GM20000 (cell line): ENCODE measurements around the gene MC1R.

Source experiments
- DNase-seq: peaks from one replicate; pipeline ENCODE4 v3.0.0; 2012; ENCODE audit warnings: low spot score
- TF ChIP-seq, protein P1 (sequence below): IDR thresholded peaks from 2 replicates; pipeline ENCODE4 v1.5.1; 2012; ENCODE audit warnings: mild to moderate bottlenecking, control low read depth; ENCODE audit errors: extremely low read depth, missing control alignments

The MC1R gene

DNA sequence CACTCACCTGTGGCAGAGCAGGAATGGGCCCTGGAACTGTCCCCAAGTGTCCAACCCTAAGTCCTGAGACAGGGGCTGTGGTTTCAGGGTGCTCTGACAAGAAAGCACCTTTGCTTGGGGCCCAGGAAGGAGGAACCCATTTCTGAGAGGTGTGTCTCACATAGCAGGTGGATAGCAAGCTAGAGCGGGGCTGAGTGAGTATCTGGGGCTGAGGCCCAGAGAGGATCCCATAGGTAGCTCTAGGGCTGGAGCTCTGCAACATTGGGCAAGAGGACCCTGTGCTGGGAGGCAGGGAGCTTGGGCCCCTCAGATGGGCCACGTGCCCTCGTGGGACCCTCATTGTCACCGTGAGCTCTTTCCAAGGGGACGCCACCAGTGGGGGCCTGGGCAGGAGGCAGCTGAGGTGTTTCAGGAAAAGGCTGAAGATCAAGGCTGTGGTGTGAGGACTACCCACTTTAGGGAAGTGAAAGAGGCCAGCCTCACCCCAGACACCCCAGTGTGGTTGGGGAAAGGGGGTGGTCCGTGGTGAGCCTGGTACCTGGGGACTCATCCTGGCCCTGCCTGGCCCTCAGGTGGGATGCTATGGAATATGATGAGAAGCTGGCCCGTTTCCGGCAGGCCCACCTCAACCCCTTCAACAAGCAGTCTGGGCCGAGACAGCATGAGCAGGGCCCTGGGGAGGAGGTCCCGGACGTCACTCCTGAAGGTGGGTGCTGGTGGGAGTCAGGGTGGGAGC, 35.2 kb downstream of the MC1R start:
- DNase-seq, result peak; percentile 79
- TF ChIP-seq, protein P1, sequence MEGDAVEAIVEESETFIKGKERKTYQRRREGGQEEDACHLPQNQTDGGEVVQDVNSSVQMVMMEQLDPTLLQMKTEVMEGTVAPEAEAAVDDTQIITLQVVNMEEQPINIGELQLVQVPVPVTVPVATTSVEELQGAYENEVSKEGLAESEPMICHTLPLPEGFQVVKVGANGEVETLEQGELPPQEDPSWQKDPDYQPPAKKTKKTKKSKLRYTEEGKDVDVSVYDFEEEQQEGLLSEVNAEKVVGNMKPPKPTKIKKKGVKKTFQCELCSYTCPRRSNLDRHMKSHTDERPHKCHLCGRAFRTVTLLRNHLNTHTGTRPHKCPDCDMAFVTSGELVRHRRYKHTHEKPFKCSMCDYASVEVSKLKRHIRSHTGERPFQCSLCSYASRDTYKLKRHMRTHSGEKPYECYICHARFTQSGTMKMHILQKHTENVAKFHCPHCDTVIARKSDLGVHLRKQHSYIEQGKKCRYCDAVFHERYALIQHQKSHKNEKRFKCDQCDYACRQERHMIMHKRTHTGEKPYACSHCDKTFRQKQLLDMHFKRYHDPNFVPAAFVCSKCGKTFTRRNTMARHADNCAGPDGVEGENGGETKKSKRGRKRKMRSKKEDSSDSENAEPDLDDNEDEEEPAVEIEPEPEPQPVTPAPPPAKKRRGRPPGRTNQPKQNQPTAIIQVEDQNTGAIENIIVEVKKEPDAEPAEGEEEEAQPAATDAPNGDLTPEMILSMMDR, result no peak

DNA sequence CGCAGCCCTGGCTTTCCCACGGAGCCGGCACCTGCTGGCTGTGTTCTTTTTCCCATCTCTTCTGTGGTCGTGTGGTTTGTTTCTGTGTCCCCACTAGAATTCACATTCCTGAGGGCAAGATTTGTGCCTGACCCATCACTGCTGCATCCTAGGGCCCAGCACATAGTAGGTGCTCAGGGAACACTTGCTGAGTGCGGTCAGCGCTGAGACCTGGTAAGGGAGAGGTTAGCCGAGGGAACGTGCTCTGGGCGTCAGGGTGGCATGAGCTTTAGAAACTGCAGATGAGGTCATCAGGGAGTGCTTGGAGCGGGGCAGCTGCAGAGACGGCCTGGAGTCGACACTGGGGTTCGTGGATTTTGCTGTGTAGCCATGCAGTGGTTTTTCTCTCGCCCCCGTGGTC, 35.8 kb downstream of the MC1R start:
- DNase-seq, result no peak
- TF ChIP-seq, protein P1, result no peak

DNA sequence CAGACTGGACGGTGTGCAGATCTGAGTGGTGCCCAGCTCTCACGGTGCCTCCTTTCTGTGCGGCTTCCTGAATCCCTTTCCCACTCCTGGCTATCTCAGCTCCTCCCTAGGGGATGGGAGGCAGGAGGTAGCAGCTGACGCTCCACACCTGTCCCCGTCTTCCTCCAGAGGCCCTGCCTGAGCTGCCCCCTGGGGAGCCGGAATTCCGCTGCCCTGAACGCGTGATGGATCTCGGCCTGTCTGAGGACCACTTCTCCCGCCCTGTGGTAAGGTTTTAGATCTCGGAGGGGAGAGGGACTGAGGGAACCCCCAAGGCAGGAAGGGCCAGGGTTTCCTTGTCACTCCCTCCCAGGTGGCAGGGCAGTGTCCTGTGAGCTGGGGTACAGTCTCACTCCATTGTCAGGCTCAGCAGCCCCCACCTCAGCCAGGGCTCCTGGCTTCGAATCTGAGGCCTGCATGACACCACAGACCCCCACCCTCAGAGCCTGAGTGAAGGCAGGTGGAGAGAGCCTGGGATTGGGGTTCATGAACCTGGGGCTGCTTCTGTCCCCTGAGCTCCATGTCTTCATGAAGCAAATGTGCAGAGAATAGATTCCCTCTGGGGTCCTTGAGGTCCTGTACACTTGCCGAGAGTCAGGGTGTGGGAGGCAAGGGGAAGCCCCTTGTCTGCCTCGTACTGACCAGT, 36.5 kb downstream of the MC1R start:
- TF ChIP-seq, protein P1, result no peak
- DNase-seq, result no peak

DNA sequence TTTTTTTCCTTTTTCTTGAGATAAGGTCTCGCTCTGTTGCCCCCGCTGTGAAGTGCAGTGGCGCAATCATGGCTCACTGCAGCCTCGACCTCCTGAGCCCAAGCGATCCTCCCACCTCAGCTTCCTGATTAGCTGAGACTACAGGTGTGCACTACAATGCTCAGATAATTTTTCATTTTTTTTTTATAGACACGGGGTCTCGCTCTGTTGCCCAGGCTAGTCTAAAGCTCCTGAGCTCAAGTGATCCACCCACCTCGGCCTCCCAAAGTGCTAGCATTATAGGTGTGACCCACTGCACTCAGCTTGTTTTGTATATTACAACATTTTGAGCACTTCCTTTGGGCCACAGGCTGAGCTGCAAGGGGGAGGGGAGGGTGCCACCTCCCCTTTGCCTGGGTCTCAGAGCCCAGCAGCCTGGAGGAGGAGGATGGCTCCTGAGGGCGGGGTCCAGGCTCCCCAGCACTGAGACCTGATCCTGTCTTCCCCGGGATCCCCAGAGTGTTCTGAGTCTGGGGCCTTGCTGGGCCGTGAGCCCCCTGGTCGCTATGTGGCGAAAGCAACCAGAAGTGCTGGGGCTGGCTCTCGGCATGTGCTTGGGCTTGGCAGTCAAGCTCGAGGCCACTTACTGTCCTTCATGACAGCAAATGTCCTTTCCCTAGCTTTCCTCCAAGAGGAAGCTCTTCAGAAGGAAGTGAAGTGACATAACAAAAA, 38.0 kb downstream of the MC1R start:
- TF ChIP-seq, protein P1, result no peak
- no peak for DNase-seq

DNA sequence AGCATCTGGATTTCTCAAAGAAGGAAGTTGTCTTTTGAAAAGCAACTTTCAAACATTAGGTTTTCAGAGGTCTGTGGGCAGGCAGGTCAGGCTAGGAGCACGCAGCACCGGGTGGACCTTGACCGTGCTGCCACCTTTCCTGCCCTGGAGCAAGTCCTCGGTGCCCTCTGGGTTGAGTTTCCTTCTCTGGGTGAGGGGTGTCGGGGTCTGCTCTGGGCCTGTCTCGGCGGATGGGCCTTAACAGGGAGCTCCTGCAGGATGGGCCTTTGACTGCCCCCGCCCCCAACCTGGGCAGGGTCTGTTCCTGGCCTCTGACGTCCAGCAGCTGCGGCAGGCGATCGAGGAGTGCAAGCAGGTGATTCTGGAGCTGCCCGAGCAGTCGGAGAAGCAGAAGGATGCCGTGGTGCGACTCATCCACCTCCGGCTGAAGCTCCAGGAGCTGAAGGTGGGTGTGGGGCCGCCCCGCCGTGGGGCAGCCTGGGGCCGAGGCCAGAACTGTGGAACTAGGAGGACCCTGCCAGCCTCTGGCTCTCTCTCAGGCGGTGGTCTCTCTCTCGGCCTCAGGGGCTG, 38.6 kb downstream of the MC1R start:
- DNase-seq, result no peak
- TF ChIP-seq, protein P1, result no peak

DNA sequence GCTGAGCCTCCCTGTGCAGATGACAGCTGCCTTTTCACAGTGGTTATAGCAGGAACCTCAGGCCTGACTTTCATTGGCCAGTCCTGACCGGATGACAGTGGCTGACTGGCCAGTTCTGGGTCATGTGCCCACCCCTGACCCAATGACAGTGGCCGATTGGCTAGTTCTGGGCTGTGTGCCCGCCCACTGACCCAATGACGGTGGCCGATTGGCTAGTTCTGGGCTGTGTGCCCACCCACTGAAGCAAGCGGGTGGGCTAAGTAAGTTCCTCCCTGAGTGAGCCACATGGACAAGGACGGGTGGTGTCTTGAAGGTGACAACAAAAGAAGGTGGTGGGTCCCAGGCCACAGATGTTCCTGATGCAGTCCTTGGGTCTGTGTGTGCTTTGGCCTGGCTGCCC, 39.4 kb downstream of the MC1R start:
- TF ChIP-seq, protein P1, result no peak
- DNase-seq, result no peak

DNA sequence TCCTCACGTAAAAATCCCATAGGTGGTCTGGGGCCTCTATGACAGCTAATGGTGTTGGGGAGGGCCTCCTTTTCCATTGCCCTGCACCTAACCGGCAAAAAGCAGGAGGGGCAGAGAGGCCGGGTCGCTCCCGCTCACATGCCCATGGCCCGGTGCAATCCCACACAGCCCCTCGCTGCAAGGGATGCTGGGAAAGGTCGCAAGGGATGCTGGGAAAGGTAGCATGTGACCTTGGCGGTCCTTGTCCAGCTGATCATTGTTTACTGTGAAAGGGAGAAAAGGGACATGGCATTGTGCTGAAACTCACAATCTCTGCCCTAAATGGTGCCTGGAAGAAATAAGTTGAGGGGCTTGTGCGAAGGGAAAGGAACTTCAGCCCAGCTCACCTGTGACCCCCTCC, 39.9 kb downstream of the MC1R start:
- TF ChIP-seq, protein P1, result no peak
- no peak for DNase-seq
